NCI-H748 (cell line): ENCODE results near the gene CCDC60.

ENCODE experiments used
- DNase-seq: peaks from one replicate; lab custom pipeline; 2025; ENCODE audit not compliant: unreplicated experiment; lab: John Stamatoyannopoulos, UW

CCDC60 gene

GRCh38 chr12:119432949-119433348 lies 98.4 kb downstream of the CCDC60 start:
- peak; percentile 70 for DNase-seq

GRCh38 chr12:119440803-119441360 lies 106.4 kb downstream of the CCDC60 start:
- peak; percentile 97 for DNase-seq

- peak; percentile 78 for DNase-seq
These were observed 110.0 kb downstream of the CCDC60 start for GRCh38 chr12:119444462-119445044.

- DNase-seq = peak; percentile 45
These were observed 111.9 kb downstream of the CCDC60 start for GRCh38 chr12:119446459-119446858.

GRCh38 chr12:119447126-119447525 lies 112.6 kb downstream of the CCDC60 start:
- no peak for DNase-seq

- DNase-seq = no peak
These were observed 113.1 kb downstream of the CCDC60 start for GRCh38 chr12:119447618-119448017.

GRCh38 chr12:119448611-119449131 lies 114.1 kb downstream of the CCDC60 start:
- peak; percentile 91 for DNase-seq

- DNase-seq = peak; percentile 82
These were observed 116.2 kb downstream of the CCDC60 start for GRCh38 chr12:119450771-119451170.

- no peak for DNase-seq
These were observed 122.3 kb downstream of the CCDC60 start for GRCh38 chr12:119456824-119457223.

GRCh38 chr12:119457271-119457670 lies 122.7 kb downstream of the CCDC60 start:
- peak; percentile 89 for DNase-seq

- DNase-seq = no peak
These were observed 125.0 kb downstream of the CCDC60 start for GRCh38 chr12:119459481-119459880.

- DNase-seq = peak; percentile 30
These were observed 126.3 kb downstream of the CCDC60 start for GRCh38 chr12:119460876-119461275.

GRCh38 chr12:119461636-119462214 lies 127.2 kb downstream of the CCDC60 start:
- peak; percentile 11 for DNase-seq

GRCh38 chr12:119463211-119463926 lies 128.8 kb downstream of the CCDC60 start:
- DNase-seq = no peak

GRCh38 chr12:119468296-119468695 lies 133.8 kb downstream of the CCDC60 start:
- DNase-seq = no peak

- DNase-seq = no peak
These were observed 141.1 kb downstream of the CCDC60 start for GRCh38 chr12:119475650-119476049.

- DNase-seq = no peak
These were observed 142.4 kb downstream of the CCDC60 start for GRCh38 chr12:119476951-119477350.

GRCh38 chr12:119479121-119479561 lies 144.6 kb downstream of the CCDC60 start:
- no peak for DNase-seq

GRCh38 chr12:119480551-119480950 lies 146.0 kb downstream of the CCDC60 start:
- no peak for DNase-seq

GRCh38 chr12:119486599-119487154 lies 152.1 kb downstream of the CCDC60 start:
- DNase-seq = peak; percentile 87

GRCh38 chr12:119491814-119492213 lies 157.3 kb downstream of the CCDC60 start:
- DNase-seq = no peak
